H7 (cell line): ENCODE measurements around the gene ZFP1. TPM values are rescaled to one million over a fixed set of nuclear protein-coding genes. Genes with fewer than 3 reads are reported as not detected.

Source experiments
- DNase-seq: peaks from one replicate; pipeline ENCODE4 v3.0.0; 2012
- H3K27me3 ChIP-seq: 2 replicates; pipeline ENCODE4 v1.6.0; 2011; ENCODE audit warnings: mild to moderate bottlenecking, low read length; ENCODE audit not compliant: control insufficient read depth, insufficient read depth
- H3K36me3 ChIP-seq: replicated peaks from 2 replicates; pipeline ENCODE4 v1.5.1; 2011; ENCODE audit warnings: low read length; ENCODE audit not compliant: control insufficient read depth, insufficient read depth
- H3K4me3 ChIP-seq: 2 replicates; pipeline ENCODE4 v1.5.1; 2011; ENCODE audit warnings: low read depth, mild to moderate bottlenecking, control low read depth, low read length, moderate library complexity; ENCODE audit not compliant: insufficient read depth
- total RNA-seq: library from RNA; depleted of rRNA; stranded (reverse); fragments of >200 nt; shearing (Covaris generic); gene quantifications from 2 replicates; pipeline ENCODE4 v1.2.3, GENCODE V29; 2014

ZFP1 gene
- total RNA-seq, 1 experiment from 2014 or later = 6.1 TPM

GRCh38 chr16:75109732-75110243 lies 38.5 kb upstream of the ZFP1 start:
- peak; percentile 52 for DNase-seq
- Histone ChIP-seq H3K36me3 (peaks cover 2% of the 10 kb centered on the region; the same call in 1 of the 2 replicates), H3K4me3 (no peak overlapping the region), H3K27me3 (no peaks in the 10 kb centered on the region)

GRCh38 chr16:75110637-75111513 lies 37.4 kb upstream of the ZFP1 start:
- Histone ChIP-seq H3K4me3 (no peak overlapping the region), H3K36me3 (peaks cover 2% of the 10 kb centered on the region; the same call in 1 of the 2 replicates), H3K27me3 (no peaks in the 10 kb centered on the region)
- peak; percentile 96 for DNase-seq

DNA sequence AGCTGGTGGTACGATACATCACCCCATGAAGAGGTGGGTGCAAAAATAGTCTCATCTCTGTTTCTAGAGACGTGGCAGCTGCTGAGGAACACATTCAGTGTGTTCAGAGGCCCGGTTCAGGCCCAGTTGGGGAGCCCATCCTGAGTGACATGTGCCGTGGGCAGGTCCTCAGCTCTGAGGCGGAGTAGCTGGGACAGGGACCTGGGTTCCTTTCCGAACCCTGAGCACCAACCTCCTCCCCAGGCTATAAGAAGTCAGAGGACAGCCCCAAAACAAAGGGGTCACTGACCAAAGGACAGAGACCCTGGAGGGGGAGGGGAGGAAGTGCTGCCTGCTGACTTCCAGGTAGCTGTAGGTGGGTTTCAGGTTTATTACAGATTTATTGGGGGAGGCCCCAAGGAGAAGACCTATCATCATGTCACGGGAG lies 36.8 kb upstream of the ZFP1 start:
- no peak for DNase-seq
- no peak overlapping the region for H3K4me3 ChIP-seq
- no peaks in the 10 kb centered on the region for H3K27me3 ChIP-seq
- peaks cover under 1% of the 10 kb centered on the region; the same call in 1 of the 2 replicates for H3K36me3 ChIP-seq

DNA sequence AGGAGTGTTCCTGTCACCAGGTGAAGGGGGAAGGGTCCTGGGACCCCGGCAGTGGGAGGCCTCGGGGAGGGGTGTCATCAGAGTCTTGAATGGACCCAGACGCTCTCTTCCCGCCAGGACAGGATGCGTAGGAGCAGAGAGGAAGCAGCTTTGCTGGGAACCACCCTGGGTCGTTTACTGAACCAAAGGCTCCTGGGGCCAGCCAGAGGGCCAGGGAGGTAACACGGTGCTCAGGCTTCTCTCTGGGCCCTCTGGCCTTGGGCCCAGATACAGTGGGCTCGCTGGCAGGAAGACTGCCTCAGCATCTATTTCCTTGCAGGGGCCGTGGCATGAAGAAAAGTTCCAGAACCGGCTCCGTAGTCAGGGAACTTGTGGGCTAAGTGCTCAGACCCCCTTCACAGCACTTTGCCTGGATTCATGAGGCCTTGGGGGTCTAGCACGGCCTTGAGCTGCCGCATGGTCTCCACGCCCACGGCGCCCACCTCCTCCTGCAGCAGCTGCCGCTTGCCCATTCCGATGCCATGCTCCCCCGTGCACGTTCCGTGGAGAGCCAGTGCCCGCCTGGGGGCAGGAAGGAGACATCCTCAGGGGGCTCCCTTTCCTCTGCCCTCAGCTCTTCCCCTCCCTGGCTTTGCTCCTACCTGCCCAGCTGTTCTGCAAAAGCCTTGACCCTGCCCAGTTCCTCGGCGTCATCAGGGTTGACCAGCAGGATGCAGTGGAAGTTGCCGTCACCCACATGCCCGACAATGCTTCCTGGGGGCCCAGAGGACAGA lies 36.2 kb upstream of the ZFP1 start:
- Histone ChIP-seq H3K27me3 (no peaks in the 10 kb centered on the region), H3K36me3 (no peaks in the 10 kb centered on the region; the same call in 1 of the 2 replicates), H3K4me3 (no peak overlapping the region)
- DNase-seq = peak; percentile 55

GRCh38 chr16:75112734-75113491 lies 35.4 kb upstream of the ZFP1 start:
- H3K36me3 ChIP-seq = no peaks in the 10 kb centered on the region; the same call in 1 of the 2 replicates
- H3K4me3 ChIP-seq = no peak overlapping the region
- no peaks in the 10 kb centered on the region for H3K27me3 ChIP-seq
- DNase-seq = peak; percentile 72

DNA sequence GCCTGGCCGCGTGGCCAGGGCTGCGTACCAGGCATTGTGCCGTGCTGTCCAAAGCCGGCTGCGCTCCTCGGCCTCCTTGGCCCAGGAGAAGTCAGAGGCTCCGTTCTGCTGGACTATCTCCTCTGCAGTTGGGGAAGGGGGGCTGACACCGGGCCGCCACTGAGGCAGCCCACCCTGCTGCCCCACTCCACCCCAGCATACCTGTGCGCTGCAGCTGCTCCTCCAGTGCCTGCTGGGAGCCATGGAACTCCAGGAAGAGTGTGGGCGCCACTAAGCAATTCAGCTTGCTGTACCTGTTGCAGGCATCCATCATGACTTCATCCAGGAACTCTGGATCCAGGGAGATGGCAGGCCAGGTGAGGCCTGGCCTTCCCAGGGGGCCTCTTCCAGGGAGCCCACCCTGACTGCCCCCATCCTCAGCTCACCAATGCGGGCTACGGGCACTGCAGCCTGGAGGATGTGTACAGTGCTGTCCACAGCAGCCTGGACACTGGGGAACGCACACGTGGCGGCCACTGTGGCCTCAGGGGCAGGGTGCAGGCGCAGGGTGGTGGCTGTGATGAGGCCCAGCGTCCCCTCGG lies 34.7 kb upstream of the ZFP1 start:
- Histone ChIP-seq H3K27me3 (no peaks in the 10 kb centered on the region), H3K36me3 (no peaks in the 10 kb centered on the region; the same call in 1 of the 2 replicates), H3K4me3 (no peak overlapping the region)
- DNase-seq = peak; percentile 38

GRCh38 chr16:75114179-75114945 lies 34.0 kb upstream of the ZFP1 start:
- DNase-seq = peak; percentile 66
- Histone ChIP-seq H3K27me3 (no peaks in the 10 kb centered on the region), H3K36me3 (no peaks in the 10 kb centered on the region; the same call in 1 of the 2 replicates), H3K4me3 (no peak overlapping the region)

- Histone ChIP-seq H3K27me3 (no peaks in the 10 kb centered on the region), H3K4me3 (no peak overlapping the region), H3K36me3 (no peaks in the 10 kb centered on the region; the same call in 1 of the 2 replicates)
- DNase-seq = peak; percentile 59
Observed at GRCh38 chr16:75114946-75115825, 33.1 kb upstream of the ZFP1 start.

- Histone ChIP-seq H3K27me3 (no peaks in the 10 kb centered on the region), H3K4me3 (peak within 1 kb of the TSS; percentile 40), H3K36me3 (no peaks in the 10 kb centered on the region; the same call in 1 of the 2 replicates)
- peak; percentile 82 for DNase-seq
Observed at GRCh38 chr16:75116081-75116910, 32.0 kb upstream of the ZFP1 start, which contains the start of gene LDHD. LDHD (minus strand) TSS chr16:75116780; CDS start chr16:75116720, 60 bp downstream.

- Histone ChIP-seq H3K36me3 (no peaks in the 10 kb centered on the region; the same call in 1 of the 2 replicates), H3K27me3 (no peaks in the 10 kb centered on the region), H3K4me3 (no peak overlapping the region)
- no peak for DNase-seq
Observed at GRCh38 chr16:75116911-75117245, 31.4 kb upstream of the ZFP1 start.

DNA sequence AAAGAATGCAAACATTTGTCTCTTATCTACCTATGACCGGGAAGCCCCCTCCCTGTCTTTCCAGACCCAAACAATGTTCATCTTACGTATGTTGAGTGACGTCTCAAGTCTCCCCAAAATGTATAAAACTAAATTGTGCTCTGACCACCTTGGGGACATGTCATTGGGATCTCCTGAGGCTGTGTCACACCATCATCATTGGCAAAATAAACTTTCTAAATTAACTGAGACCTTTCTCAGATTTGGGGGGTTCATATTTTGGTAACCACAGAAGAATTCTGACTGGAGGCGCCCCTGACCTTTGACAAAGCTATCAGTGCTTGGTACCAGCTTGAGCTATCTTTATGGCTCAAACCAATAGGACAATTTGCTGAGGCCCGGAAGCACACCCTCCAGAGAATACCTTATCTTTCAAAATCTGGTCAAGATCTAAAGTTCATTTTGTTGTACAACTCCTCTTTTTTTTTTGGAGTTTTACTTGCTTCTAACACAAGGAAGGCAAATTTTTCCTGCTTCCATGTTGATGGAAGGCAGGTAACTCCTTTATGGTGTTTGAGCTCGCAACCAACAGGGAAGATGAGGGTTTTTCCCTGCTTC lies 29.3 kb upstream of the ZFP1 start:
- Histone ChIP-seq H3K36me3 (no peaks in the 10 kb centered on the region), H3K27me3 (no peaks in the 10 kb centered on the region), H3K4me3 (no peak overlapping the region)
- no peak for DNase-seq
